Neural cell (in vitro differentiated cells): ENCODE measurements around the gene HPDL.

ENCODE experiments used
- CTCF ChIP-seq: fragments of 450-650 bp; IDR thresholded peaks from 2 replicates; pipeline ENCODE4 v1.5.1; 2014; ENCODE audit warnings: antibody characterized with exemption, mild to moderate bottlenecking, moderate library complexity; ENCODE audit not compliant: poor library complexity, severe bottlenecking
- EZH2 ChIP-seq: fragments of 200-600, 300-800 bp; shearing (Covaris generic), sonication (generic); IDR thresholded peaks from 2 replicates; pipeline ENCODE4 v1.6.1; 2014; ENCODE audit warnings: antibody characterized with exemption, low read length, borderline replicate concordance, mild to moderate bottlenecking; ENCODE audit not compliant: insufficient read depth, poor library complexity, severe bottlenecking
- POLR2AphosphoS5 ChIP-seq: IDR thresholded peaks from 2 replicates; pipeline ENCODE4 v1.6.1; 2012
- TAF1 ChIP-seq: IDR thresholded peaks from 2 replicates; pipeline ENCODE4 v1.6.1; 2012; ENCODE audit warnings: low read depth
- TF ChIP-seq, protein P1 (sequence below): IDR thresholded peaks from 2 replicates; pipeline ENCODE4 v1.6.1; 2012; ENCODE audit warnings: borderline replicate concordance

DNA sequence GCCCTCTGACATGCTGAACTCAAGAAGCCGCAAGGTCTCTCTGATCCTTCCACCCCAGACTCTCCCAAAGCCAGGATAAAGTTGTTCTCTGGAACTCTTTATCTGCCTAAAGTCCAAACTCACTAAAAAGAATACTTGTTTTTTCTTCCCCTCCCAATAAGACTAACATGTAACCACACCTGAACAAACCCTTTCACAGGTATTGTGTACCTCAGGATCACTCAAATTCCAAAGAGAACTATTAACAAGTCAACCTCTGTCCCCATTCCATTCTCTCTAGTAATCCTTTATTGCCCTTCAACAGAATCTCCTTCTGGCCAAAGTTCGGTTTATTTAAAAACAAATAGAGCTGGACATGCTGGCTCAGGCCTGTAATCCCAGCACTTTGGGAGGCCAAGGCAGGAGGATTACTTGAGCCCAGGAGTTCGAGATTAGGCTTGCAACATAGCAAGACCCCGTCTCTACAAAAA, 9.2 kb downstream of the HPDL start:
- TF ChIP-seq TAF1, result no peak
- no peak for TF ChIP-seq CTCF
- TF ChIP-seq POLR2AphosphoS5, result no peak
- TF ChIP-seq, protein P1, sequence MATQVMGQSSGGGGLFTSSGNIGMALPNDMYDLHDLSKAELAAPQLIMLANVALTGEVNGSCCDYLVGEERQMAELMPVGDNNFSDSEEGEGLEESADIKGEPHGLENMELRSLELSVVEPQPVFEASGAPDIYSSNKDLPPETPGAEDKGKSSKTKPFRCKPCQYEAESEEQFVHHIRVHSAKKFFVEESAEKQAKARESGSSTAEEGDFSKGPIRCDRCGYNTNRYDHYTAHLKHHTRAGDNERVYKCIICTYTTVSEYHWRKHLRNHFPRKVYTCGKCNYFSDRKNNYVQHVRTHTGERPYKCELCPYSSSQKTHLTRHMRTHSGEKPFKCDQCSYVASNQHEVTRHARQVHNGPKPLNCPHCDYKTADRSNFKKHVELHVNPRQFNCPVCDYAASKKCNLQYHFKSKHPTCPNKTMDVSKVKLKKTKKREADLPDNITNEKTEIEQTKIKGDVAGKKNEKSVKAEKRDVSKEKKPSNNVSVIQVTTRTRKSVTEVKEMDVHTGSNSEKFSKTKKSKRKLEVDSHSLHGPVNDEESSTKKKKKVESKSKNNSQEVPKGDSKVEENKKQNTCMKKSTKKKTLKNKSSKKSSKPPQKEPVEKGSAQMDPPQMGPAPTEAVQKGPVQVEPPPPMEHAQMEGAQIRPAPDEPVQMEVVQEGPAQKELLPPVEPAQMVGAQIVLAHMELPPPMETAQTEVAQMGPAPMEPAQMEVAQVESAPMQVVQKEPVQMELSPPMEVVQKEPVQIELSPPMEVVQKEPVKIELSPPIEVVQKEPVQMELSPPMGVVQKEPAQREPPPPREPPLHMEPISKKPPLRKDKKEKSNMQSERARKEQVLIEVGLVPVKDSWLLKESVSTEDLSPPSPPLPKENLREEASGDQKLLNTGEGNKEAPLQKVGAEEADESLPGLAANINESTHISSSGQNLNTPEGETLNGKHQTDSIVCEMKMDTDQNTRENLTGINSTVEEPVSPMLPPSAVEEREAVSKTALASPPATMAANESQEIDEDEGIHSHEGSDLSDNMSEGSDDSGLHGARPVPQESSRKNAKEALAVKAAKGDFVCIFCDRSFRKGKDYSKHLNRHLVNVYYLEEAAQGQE, result no peak
- no peak for TF ChIP-seq EZH2
